ENCODE measurements around the gene AP5Z1.
"Not testable (repeated sequence)": the region's sequence is repeated elsewhere in the genome, so short reads cannot be mapped to it uniquely, and the experiment has no call there.

The AP5Z1 gene

DNA sequence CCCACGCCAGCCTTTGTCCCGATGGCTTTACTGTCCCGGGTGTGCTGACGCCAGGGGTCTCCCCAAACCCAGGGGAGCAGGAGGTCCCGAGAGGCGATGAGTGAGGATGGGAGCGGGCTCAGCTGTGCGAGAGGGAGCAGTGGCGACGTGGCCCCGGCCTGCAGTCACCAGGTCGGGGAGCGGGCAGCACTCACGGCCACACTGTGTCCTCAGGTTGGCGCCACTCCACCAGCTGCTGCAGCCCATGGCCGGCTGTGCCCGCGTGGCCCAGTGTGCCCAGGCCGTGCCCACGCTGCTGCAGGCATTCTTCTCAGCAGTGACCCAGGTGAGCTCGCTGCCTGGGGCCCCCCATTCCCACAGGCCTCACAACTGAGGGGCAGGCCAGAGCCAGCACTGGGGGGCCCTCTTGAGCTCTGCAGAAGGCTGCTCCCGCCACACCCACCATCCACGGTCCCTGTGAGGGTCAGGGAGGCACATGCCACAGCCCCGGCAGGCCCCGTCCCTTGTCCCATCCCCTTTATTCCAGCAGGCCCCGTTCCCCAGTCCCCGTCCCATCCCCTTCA, 13.3 kb downstream of the AP5Z1 start:
- DNase-seq (ENCODE audit: low read depth) = no peak

DNA sequence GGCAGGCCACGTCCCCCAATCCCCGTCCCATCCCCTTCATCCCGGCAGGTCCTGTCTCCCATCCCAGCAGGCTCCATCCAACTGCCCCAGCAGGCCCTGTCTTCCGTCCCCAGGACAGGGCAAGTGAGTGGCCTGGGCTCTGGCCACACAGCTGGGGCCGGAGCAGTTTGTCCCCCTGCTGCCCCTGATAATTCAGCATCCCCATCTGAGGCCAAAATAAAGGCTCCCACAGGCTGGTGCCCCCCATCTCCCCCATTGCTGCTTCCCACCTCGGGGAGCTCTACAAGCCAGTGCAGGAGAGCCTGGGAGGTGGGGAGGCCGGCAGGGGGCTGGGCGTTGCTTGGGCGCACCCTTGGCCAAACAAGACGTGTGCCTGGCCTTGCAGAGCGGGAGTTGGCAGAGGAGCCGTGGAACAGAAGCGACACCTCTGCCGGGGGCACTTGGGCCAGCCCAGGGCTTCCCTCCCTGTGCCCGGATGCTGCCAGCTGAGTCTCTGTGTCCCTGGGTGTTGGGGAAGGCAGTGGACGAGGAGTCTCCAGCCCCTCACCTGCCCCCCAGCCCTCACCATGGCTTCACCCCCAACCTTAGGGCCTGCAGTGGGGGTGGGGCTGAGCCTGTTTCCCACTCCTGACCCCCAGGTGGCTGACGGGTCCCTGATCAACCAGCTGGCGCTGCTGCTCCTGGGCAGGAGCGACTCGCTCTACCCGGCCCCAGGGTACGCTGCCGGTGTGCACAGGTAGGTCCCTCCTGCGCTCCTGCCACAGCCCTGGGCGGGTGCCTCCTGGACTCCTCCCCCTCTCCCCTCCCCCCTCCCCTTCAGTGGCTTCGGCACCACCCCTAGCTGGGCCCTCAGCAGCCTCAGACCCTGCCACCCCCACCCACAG, 14.0 kb downstream of the AP5Z1 start:
- DNase-seq (ENCODE audit: low read depth) = no peak

DNA sequence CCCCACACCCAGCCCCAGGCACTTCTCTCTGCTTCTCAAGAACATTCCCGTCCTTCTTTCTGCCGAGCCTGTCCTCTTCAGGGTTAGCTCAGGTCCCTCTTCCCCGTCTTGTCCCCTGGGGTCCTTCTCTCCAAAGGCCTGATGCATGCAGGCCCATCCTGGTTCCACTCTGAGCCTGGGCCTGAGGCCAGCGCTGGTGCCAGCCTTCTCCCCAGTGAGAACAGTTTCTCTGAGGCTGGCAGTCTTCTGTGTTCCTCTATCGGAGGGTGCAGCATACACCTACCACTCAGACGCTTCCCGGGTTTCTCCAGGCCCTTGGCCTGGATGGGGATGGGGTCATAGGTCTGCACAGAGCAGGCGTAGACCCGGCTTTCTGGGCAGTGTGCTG, 14.6 kb downstream of the AP5Z1 start:
- DNase-seq (ENCODE audit: low read depth) = no peak

DNA sequence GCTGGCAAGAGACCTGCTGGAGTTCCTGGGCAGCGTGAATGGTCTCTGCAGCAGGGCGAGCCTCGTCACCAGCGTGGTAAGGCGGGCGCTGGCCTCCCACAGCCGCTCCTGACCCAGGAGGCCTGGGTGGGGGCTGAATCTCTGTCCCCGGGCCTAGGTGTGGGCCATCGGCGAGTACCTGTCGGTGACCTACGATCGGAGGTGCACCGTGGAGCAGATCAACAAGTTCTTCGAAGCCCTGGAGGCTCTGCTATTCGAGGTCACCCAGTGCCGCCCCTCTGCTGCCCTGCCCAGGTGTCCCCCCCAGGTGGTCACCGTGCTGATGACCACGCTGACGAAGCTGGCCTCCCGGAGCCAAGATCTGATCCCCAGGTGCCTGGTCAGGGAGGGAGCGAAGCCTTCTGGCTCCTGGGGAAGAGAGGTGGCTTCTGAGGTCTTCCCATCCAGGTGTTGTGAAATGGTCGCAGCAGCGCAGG, 15.1 kb downstream of the AP5Z1 start:
- DNase-seq (ENCODE audit: low read depth) = no peak

DNA sequence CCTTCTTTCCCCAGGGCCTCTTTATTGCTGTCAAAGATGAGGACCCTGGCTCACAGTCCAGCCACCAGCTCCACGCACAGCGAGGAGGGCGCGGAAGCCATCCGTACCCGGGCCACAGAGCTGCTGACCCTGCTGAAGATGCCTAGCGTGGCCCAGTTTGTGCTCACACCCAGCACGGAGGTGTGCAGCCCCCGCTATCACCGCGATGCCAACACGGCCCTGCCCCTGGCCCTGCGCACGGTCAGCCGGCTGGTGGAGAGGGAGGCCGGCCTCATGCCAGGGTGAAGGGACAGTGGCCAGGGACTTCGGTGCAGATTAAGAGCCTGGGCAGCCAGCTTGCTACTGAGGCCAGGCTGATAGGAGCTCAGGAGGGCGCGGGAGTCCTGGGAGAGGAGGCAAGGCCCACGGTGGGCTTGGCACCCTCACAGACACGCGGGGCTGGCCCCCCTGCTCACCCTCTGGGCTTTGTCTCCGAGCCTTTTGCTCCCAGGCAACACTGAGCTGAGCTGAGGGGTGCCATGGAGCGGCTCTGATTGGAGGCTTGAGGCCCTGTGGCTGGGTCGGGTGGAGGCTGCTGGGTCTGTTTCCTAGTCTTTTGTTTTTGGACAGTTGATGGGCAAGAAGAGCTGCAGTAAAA, 15.8 kb downstream of the AP5Z1 start:
- DNase-seq (ENCODE audit: low read depth) = no peak

DNA sequence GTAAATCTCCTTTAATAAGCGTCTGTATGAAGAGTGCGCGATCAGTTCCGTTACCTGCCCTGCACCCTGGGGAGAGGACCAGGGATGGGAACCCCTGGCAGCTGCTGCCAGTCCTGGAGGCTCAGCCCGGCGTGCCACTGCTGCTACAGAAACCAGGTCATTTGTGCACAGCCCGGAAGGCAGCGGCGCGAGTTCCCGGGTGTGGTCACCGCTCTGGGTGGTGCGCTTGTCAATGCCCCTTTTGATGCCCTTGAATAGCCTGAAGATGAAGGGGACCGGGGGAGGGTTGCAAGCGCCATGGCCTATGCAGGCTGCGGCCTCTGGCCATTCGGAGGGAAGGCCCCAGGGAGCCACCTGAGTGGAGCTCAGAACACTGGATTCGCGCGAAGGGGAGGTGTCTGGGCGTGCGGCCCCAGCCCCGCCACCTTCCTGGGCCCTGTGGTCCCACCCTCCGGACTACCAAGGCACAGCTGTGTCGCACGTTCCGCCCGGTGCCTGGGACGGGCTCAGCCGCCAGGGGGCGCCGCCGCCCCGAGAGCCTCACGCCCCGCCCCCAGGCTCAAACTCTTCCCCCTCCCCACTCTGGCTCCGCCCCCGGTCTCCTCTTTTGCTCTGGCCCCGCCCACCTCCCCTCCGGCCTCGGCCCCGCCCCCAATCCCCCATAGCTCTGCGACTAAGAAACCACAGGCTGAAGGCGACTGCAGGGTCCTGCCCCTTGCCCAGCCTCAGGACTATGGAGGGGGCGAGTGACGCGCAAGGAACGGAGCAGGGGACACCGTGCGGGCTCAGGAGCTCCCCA, 16.5 kb downstream of the AP5Z1 start:
- peak; percentile 81 for DNase-seq (ENCODE audit: low read depth)

DNA sequence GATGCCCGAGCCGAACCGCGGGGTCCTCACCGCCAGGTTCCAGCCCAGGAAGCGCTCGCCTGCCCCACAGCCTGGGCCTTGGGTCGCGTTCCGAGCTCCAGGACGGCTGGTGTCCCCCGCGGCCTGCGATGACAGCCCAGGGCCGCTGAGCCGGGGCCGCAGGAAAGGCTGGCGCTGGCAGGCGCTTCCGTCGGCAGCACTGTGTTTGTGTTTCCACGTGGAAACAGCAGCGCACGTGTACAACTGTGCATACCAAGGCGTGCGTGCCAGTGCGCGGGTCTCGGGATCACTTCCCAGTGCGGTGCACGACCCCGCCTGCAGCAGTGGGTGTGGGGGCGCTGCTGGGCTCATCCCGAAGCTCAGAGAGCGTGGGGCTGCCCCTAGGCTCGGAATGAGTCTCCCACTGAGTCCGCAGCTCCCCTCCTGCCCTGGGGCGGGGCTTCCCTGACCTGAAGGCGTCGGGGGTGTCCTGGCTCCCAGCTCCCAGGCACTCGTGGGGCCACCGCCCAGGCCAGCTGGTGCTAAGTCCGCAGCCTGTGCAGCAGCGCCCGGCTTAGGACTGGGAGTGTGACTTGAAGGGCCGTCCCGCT, 17.2 kb downstream of the AP5Z1 start:
- DNase-seq (ENCODE audit: low read depth) = no peak

DNA sequence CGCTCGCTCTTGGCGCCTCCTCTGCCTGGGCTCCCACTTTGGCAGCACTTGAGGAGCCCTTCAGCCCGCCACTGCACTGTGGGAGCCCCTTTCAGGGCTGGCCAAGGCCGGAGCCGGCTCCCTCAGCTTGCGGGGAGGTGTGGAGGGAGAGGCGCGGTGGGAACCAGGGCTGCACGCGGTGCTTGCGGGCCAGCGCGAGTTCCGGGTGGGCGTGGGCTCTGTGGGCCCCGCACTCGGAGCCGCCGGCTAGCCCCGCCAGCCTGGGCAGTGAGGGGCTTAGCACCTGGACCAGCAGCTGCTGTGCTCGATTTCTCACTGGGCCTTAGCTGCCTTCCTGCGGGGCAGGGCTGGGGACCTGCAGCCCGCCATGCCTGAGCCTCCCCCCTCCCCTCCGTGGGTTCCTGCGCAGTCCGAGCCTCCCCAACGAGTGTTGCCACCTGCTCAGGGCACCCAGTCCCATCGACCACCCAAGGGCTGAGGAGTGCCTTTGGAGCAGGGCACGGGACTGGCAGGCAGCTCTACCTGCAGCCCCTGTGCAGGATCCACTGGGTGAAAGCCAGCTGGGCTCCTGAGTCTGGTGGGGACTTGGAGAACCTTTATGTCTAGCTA, 18.1 kb downstream of the AP5Z1 start:
- not testable (repeated sequence) for DNase-seq (ENCODE audit: low read depth)

DNA sequence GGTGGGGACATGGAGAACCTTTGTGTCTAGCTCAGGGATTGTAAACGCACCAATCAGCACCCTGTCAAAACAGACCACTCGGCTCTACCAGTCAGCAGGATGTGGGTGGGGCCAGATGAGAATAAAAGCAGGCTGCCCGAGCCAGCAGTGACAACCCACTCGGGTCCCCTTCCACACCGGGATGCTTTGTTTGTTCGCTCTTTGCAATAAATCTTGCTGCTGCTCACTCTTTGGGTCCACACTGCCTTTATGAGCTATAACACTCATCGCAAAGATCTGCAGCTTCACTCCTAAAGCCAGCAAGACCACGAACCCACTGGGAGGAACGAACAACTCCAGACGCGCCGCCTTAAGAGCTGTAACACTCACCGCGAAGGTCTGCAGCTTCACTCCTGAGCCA, 18.7 kb downstream of the AP5Z1 start:
- not testable (repeated sequence) for DNase-seq (ENCODE audit: low read depth)

DNA sequence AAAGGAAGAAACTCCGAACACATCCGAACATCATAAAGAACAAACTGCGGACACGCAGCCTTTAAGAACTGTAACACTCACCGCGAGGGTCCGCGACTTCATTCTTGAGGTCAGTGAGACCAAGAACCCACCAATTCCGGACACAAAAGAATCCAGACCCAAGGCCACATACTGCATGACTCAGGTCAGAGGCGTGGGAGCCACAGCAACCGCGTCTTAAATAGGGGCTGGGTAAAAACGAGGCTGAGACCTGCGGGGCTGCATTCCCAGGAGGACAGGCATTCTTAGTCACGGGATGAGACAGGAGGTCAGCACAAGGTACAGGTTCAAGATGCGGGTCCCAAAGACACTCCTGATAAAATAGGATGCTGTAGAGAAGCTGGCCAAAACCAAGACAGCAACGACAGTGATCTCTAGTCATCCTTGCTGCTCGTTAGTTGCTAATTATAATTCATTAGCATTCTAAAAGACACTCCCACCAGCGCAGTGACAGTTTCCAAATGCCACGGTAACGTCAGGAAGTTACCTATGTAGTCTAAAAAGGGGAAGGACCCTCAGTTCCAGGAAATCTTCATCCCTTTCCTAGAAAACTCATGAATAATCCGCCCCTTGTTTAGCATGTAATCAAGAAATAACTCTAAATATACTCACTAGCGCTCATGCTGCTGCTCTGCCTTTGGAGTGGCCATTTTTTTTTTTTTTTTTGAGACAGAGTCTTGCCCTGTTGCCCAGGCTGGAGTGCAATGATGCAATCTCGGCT, 19.3 kb downstream of the AP5Z1 start:
- no peak for DNase-seq (ENCODE audit: low read depth)

DNA sequence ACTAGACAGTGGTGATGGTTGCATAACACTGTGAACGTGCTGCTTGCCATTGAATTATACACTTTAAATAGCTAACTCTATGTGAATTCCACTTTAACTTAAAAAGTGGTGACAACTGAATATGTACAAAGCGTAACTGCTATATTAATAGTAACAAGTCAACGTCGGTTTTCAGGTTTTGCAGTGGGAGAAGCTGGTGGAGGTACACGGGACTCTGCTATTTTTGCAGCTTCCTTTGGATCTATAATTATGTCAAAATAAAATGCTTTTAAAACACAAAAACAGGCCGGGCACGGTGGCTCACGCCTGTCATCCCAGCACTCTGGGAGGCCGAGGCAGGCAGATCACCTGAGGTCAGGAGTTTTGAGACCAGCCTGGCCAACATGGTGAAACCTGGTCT, 21.0 kb downstream of the AP5Z1 start:
- no peak for DNase-seq (ENCODE audit: low read depth)

DNA sequence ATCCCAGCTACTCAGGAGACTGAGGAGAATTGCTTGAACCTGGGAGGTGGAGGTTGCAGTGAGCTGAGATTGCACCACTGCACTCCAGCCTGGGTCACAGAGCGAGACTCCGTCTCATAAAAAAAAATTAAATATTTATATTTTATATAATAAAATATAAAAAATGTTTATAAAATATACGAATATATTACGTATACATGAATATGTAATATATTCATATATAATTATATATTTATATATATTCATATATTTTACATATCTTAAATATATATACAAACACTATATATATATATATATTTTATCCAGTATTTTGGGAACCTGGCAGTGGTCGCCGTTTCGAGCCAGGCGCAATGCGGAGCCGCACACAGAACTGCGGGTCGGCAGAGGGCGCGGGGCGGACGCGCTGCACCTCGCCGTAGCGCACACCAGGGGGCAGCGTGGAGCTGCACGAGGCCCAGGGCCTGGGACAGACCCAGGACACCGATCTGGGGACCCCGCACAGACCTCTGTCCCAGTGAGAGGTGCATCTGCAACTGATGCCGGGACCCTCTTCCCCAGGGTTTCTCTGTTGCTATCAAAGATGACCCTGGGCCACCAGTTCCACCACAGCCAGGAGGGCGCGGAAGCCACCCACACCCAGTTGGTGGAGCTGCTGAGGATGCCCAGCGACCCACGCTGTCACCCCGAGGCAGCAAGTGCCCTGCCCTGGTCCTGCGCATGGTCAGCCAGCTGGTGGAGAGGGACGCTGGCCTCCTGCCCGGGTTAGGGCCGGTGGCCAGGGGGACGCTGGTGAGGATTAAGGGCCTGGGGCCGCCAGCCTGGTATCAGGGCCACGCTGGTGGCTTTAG, 22.7 kb downstream of the AP5Z1 start:
- DNase-seq (ENCODE audit: low read depth) = peak; percentile 67

DNA sequence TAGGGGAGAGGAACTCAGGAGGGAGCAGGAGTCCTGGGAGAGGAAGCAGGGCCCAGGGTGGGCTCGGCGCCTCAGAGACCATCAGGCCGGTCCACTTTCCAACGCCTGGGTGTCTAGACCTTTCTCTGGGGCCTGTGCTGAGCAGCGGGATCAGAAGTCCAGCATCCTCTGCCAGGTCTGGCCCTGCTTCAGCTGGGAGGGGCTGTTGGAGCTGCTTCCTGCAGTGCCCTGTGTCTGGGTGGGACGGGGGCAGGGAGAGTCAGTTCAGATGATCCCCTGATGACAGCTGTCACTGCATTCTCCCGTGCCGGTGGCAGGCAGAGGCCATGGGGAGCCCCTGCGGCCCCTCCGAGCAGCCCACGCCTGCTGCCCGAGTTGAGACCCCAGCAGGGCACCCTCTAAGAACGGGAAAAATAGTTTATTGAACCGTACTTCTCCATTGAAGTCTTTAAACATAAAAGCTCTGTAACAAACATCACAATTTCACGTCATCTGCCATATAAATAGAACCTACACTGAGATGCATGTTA, 23.3 kb downstream of the AP5Z1 start:
- DNase-seq (ENCODE audit: low read depth) = no peak

DNA sequence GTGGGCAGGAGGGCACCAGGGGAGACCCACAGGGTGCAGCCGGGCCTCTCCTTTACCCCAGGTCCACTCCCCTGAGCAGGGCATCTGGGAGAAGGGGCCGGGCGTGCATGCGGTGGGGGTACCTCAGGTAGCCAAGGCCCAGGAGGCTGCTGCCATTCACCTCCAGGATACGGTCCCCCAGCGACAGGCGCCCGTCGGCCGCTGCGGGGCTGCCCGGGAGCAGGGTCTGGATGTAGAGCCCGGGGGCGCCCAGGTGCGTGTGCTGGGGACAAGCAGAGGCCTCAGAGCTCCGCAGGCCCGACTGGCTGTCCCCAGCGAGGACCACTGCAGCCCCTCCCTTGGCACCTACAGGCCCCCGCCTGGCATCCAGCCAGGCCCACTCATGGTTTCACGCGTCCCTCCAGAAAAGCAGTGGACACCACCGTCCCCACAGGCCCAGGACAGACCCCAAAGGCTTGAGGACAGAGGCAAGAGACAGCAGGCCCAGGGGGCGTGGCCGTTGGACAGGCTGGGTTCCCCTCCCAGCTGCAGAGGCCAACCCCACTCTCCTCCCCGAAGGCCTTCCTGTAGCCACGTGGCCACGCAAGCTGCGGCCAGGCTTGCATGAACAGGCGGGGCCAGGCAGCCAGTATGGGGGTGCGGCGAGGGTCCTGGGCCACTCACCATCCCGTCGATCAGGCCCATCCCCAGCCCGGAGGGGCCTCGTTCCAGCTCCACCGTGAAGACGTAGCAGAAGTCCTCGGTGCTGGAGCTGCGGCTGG, 24.3 kb downstream of the AP5Z1 start:
- no peak for DNase-seq (ENCODE audit: low read depth)

DNA sequence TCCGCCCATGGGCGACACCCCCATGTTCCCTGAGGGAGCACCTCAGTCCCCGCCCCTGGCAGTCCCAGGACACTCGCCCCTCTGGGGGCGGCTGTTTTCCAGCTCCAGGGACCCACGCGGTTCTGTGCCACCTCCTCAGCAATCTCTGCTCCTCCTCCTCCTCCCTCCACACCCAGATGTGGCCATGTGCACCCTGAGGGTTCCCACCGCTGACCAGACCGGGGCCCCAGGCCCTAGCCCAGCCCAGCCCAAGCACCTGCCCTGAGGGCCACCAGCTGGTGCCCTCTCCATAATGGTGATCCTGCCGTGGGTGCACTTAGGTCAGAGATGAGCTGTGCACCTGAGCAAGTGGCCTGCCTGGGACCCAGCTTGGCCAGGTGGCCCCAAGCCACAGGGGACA, 25.1 kb downstream of the AP5Z1 start:
- DNase-seq (ENCODE audit: low read depth) = no peak

DNA sequence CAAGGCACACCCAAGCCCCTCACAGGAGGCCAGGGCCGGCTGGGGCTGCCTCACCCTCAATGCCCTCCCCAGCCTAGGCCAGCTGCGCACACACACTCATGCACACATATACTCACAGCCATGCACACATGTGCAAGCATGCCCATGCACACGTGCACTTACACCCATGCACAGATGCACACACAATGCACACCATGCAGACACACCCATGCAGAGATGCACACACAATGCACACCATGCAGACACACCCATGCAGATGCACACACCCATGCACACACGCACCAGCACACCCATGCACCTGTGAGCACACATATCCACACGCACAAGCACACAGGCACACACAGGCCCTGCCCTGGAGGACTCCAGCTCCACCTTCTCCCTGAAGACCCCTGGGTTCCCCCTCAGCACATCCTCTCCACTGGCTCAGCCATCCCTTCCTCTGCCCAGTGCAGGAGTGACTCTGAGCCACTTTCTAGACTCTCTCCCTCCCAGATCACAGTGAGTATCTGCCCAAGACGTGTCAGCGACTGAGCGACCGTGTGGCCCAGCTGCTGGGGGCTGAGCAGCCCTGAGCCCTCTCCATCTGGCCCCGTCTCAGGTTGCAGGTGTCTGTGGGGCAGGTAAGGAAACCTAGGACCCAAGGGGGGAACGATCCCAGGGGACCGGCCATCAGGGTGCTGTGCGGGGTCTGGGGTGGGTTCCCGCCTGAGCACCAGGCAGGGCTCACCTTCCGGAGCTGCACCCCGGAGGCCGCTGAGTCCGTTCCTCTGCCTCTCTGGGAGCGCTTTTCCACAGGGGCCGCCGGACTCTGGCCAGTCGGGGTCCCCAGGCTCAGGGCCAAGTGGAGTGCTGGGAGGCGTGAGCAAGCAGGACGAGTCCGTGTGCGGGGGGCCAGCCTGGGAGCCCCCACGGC, 25.8 kb downstream of the AP5Z1 start:
- no peak for DNase-seq (ENCODE audit: low read depth)

DNA sequence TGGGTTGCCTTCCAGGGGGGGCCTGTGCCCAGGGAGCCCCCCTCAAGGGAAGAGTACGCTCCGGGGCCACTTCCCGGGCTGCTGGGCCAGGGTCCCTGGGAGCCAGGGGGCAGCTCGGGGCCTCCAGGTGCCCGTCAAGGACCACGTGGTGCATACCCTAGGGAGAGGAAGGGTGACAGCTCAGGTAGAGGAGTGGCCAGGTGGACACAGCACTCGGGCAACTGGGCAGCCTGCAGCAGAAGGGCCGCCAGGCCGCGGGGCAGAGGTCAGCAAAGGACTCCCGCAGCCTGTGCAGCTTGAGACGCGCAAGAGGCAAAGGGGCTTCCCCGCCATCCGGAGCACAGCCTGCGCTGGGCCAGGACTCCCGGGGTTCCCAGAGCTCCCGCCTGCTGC, 26.4 kb downstream of the AP5Z1 start:
- no peak for DNase-seq (ENCODE audit: low read depth)

DNA sequence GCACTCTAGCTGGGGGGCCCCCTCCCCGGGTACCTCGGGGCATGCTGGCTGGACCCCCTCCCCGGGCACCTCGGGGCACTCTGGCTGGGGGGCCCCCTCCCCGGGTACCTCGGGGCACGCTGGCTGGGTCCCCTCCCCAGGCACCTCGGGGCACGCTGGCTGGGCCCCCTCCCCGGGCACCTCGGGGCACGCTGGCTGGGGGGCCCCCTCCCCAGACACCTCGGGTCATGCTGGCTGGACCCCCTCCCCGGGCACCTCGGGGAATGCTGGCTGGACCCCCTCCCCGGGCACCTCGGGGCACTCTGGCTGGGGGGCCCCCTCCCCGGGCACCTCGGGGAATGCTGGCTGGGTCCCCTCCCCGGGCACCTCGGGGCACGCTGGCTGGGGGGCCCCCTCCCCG, 27.2 kb downstream of the AP5Z1 start:
- DNase-seq (ENCODE audit: low read depth) = not testable (repeated sequence)

All from activated T-cell treated with anti-CD3 and anti-CD28 coated beads for 48 hours (primary cell).